A673 (cell line): ENCODE measurements around the gene SMTNL1. TPM values are rescaled to one million over a fixed set of nuclear protein-coding genes. Genes with fewer than 3 reads are reported as not detected.

Experiments
- BruUV-seq: library from RNA; stranded (reverse); fragments of 400-500 nt; replicated peaks from 2 replicates; lab custom pipeline; 2021; lab: Mats Ljungman, UMichigan
- CTCF ChIA-PET: fragments of 300-600 bp; sonication (Branson Sonifier 250); formaldehyde crosslinking; loops from one replicate; lab custom pipeline; 2022; ENCODE audit warnings: antibody characterized with exemption; lab: Charles Lee
- POLR2A ChIA-PET: fragments of 300-600 bp; sonication (Branson Sonifier 250); formaldehyde crosslinking; loops from one replicate; lab custom pipeline; 2022; ENCODE audit warnings: antibody characterized with exemption; ENCODE audit not compliant: low non-redundant PET; lab: Charles Lee
- DNase-seq: peaks from one replicate; pipeline ENCODE4 v3.0.0-alpha.2; 2015; ENCODE audit warnings: low spot score
- H3K27ac ChIP-seq: fragments of 200-600 bp; sonication (generic); 2 replicates; pipeline ENCODE4 v1.5.1; 2016; ENCODE audit warnings: mixed run types, low read depth, mild to moderate bottlenecking, mixed read lengths, antibody characterized with exemption, low read length; ENCODE audit not compliant: poor library complexity, severe bottlenecking
- H3K27me3 ChIP-seq: fragments of 200-600 bp; sonication (generic); replicated peaks from 2 replicates; pipeline ENCODE4 v1.6.1; 2017; ENCODE audit warnings: mixed run types, low read depth, mild to moderate bottlenecking, mixed read lengths, antibody characterized with exemption, low read length; ENCODE audit not compliant: insufficient read depth, poor library complexity
- H3K36me3 ChIP-seq: fragments of 200-600 bp; sonication (generic); 2 replicates; pipeline ENCODE4 v1.6.1; 2016; ENCODE audit warnings: mixed run types, mild to moderate bottlenecking, mixed read lengths, antibody characterized with exemption, low read length; ENCODE audit not compliant: insufficient read depth, poor library complexity, severe bottlenecking
- H3K4me1 ChIP-seq: fragments of 200-600 bp; sonication (generic); 2 replicates; pipeline ENCODE4 v1.6.1; 2017; ENCODE audit warnings: mixed run types, mild to moderate bottlenecking, mixed read lengths, antibody characterized with exemption, low read length; ENCODE audit not compliant: insufficient read depth, poor library complexity, severe bottlenecking
- H3K4me3 ChIP-seq: fragments of 200-600 bp; sonication (generic); 2 replicates; pipeline ENCODE4 v1.5.1; 2016; ENCODE audit warnings: low read depth, mixed run types, mild to moderate bottlenecking, mixed read lengths, low read length; ENCODE audit not compliant: poor library complexity, severe bottlenecking
- H3K9me3 ChIP-seq: fragments of 200-600 bp; sonication (generic); 2 replicates; pipeline ENCODE4 v1.6.1; 2016; ENCODE audit warnings: mixed run types, low read depth, mild to moderate bottlenecking, mixed read lengths, antibody characterized with exemption, low read length; ENCODE audit not compliant: poor library complexity, severe bottlenecking
- EZH2 ChIP-seq: fragments of 200-600 bp; sonication (generic); IDR thresholded peaks from 2 replicates; pipeline ENCODE4 v1.6.1; 2017; ENCODE audit warnings: borderline replicate concordance, low read depth, mild to moderate bottlenecking, mixed read lengths, antibody characterized with exemption, low read length; ENCODE audit not compliant: poor library complexity, severe bottlenecking
- intact Hi-C: fragments of 100-400 bp; cut with micrococcal nuclease; formaldehyde crosslinking; loops from one replicate; pipeline ENCODE4 v1.10.0; 2022; ENCODE audit not compliant: unreplicated experiment
- total RNA-seq: library from RNA; stranded (reverse); gene quantifications from 2 replicates; pipeline ENCODE4 v1.2.3, GENCODE V29; 2021
- TF ChIP-seq, protein P1 (sequence below): fragments of 300-800, 200-600 bp; sonication (generic); conservative IDR thresholded peaks from 2 replicates; pipeline ENCODE4 v1.5.1; 2017; ENCODE audit warnings: low read depth, mild to moderate bottlenecking, antibody characterized with exemption, low read length, moderate library complexity, mixed read lengths

The SMTNL1 gene
- total RNA-seq, 1 experiment from 2014 or later, result not detected

DNA sequence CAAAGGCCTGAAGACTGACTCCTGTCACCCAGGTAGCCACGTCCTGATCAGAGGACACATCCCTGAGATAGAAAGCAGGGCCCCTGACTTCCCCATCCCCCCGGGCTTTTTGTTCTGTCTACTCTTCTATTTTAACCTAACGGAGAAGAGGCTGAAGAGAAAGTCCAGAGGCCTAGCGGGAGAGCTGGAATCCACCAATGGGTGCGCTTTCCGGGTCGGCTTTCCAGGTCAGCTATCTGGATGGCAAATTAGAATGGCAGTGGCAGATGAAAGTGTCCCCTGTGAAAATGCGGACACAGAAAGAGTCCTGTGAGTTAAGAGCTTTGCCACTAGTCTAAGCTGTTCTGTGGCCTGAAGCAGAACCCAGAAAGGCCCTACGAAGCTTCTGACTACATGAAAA lies 46.9 kb downstream of the SMTNL1 start:
- Histone ChIP-seq H3K27ac (no peak overlapping the region), H3K27me3 (no peaks in the 10 kb centered on the region), H3K4me1 (no peaks in the 10 kb centered on the region), H3K36me3 (no peaks in the 10 kb centered on the region), H3K9me3 (no peaks in the 10 kb centered on the region), H3K4me3 (no peak overlapping the region)
- DNase-seq, result no peak
- intact Hi-C loops, result no loop called here
- CTCF ChIA-PET, result no interaction called here
- BruUV-seq, result no TSS peak
- POLR2A ChIA-PET, result no interaction called here
- TF ChIP-seq, protein P1, sequence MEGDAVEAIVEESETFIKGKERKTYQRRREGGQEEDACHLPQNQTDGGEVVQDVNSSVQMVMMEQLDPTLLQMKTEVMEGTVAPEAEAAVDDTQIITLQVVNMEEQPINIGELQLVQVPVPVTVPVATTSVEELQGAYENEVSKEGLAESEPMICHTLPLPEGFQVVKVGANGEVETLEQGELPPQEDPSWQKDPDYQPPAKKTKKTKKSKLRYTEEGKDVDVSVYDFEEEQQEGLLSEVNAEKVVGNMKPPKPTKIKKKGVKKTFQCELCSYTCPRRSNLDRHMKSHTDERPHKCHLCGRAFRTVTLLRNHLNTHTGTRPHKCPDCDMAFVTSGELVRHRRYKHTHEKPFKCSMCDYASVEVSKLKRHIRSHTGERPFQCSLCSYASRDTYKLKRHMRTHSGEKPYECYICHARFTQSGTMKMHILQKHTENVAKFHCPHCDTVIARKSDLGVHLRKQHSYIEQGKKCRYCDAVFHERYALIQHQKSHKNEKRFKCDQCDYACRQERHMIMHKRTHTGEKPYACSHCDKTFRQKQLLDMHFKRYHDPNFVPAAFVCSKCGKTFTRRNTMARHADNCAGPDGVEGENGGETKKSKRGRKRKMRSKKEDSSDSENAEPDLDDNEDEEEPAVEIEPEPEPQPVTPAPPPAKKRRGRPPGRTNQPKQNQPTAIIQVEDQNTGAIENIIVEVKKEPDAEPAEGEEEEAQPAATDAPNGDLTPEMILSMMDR, result no peak
- no peak for TF ChIP-seq EZH2

DNA sequence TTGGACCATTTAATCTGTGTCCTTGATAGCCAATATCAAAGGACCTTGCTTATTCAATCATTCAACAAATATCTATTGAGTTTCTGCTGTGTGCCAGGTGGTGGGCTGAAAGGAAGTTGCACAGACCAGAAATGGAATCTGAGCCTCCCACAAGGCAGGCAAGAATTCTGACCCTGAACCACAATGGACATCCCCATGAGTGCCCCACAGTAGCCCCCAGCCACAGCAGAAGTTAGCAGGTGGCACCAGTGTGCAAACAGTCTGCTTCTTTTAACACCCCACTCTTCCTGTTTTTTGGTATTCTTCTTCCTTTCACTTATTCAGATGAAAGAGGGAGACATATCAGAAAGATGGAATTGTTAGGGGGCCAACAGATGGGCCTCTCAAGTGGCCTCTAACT lies 47.9 kb downstream of the SMTNL1 start:
- ChIA-PET POLR2A (no interaction called here), CTCF (no interaction called here)
- intact Hi-C loops, result no loop called here

DNA sequence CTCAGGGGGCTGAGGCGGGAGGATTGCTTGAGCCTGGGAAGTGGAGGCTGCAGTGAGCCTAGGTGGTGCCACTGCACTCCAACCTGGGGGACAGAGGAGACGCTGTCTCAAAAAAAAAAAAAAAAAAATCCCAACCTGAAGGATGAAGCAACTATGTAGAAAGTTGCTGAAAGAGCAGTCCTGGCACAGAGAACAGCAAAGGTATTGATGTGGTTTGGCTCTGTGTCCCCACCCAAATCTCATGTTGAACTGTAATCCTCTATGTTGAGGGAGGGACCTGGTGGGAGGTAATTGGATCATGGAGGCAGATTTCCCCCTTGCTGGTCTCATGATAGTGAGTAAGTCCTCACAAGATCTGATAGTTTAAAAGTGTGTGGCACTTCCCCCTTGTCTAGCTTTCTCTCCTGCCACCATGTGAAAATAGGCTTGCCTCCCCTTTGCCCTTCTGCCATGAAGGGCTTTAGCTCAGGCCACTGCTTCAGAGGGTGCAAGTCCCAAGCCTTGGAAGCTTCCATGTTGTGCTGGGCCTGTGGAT lies 49.4 kb downstream of the SMTNL1 start:
- POLR2A ChIA-PET, result no interaction called here
- CTCF ChIA-PET, result no interaction called here
- Histone ChIP-seq H3K9me3 (no peaks in the 10 kb centered on the region), H3K4me3 (no peak overlapping the region), H3K4me1 (no peaks in the 10 kb centered on the region), H3K27ac (no peak overlapping the region), H3K27me3 (no peaks in the 10 kb centered on the region), H3K36me3 (no peaks in the 10 kb centered on the region)
- no peak for DNase-seq
- TF ChIP-seq, protein P1, result no peak
- no peak for TF ChIP-seq EZH2
- no TSS peak for BruUV-seq
- intact Hi-C loops, result no loop called here

More for the DNA sequence above, 47.9 kb downstream of the SMTNL1 start:
- H3K27ac ChIP-seq, result no peak overlapping the region
- no peaks in the 10 kb centered on the region for H3K9me3 ChIP-seq
- no peaks in the 10 kb centered on the region for H3K4me1 ChIP-seq
- TF ChIP-seq, protein P1, result no peak
- TF ChIP-seq EZH2, result no peak
- H3K27me3 ChIP-seq, result no peaks in the 10 kb centered on the region
- BruUV-seq, result no TSS peak
- no peak for DNase-seq
- no peaks in the 10 kb centered on the region for H3K36me3 ChIP-seq
- H3K4me3 ChIP-seq, result no peak overlapping the region
